NCI-H510A treated with DMSO at 0.1 percent for 48 hours (cell line): ENCODE measurements around the gene TRPV5.

Experiments
- DNase-seq: peaks from one replicate; lab custom pipeline; 2025; lab: John Stamatoyannopoulos, UW

TRPV5 gene

DNA sequence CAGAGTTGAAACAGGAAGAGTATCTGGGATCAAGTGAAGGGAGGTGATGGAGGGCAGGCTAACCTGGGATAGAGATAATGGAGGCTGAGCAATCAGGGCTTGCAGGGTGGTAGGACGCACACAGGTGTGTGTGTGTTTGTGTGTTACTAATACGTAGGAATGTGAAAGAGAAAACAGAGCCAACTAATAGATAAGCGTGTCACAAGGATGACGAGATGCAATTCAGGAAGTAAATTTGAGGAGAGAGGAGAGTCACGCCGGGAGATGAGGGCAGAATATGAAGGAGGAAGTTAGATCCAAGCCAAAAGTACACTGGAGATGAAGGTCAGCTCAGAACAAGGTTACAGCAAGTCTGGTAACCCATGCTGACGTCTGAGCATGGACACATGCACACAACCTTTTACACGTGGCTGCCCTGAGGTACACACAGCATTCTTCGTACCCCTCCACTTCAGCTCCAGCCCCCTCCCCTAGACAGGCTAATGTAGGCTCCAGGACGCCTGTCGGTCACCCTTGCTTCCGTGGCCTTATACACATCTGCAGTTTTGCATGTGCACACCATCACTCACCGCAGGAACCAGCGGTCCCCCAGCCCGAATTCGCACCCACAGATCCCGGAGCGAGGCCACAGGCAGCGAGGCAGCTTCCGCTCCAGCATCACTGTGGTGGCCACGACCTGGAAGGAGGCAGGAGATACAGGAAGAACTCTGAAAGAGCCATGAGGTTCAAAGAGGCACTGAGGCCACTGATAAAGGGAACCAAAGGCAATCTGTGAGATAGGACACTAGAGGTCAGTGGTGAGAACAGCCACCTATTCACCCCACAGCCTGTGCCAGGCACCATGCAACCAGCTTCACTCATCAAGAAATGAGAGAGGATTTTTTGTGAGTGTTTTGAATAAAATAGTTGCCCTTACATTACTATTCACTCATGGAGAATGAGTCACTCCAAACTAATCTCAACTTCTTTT, 24.3 kb downstream of the TRPV5 start:
- no peak for DNase-seq

DNA sequence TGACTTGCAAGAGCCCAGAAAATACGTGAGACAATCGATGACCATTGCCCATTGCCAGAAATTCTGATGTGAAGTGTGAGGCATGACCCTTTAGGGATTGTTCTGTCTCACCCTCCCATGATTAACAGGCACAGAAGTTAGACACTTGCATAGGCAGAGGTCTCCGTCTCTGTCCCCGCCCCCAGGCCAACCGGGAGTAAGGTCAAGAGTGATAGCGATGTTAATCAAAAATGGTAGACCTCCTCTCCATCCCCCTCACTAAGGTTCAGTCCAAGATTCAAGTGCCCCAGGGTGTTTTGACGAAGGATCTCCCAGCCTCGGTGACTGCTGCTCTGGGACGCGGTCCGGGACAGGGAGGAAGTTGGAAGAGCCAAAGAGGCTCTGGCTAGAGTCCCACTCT, 25.3 kb downstream of the TRPV5 start:
- DNase-seq, result no peak

DNA sequence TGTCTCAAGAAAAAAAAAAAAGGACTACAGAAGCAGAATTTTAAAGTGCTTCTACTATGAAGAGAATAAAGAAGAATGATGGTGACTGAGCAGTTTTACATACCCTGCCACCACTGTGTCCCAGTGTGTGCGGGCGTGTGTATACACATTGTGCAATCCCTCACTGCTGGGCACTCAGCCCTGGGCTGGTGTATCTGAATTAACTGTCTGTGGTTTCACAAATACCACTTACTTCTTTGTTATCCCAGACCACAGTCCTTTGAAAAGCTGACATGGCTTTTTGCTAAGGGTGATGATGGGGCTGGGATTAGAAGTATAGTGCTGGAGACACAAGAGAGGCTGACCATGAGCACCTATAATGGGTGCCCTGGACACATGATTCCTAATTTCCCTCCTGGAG, 26.9 kb downstream of the TRPV5 start:
- DNase-seq, result no peak

DNA sequence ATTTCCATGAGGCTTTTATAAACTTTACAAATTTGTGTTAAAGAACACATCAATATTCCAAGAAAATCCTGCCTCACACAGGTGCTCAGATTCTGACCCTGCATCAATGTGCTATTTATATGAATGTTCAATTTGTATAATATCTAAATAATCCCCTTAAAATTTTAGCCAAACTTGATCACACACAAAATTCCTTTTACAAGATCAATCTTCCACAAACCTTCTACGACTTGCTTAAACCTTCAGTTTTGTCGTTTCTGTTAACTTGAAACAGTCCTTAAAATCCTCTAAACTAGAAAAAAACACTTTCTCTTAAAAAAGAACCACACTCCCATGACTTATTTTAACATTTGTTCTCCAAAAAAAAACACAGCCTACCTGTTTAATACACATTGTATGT, 27.8 kb downstream of the TRPV5 start:
- no peak for DNase-seq

DNA sequence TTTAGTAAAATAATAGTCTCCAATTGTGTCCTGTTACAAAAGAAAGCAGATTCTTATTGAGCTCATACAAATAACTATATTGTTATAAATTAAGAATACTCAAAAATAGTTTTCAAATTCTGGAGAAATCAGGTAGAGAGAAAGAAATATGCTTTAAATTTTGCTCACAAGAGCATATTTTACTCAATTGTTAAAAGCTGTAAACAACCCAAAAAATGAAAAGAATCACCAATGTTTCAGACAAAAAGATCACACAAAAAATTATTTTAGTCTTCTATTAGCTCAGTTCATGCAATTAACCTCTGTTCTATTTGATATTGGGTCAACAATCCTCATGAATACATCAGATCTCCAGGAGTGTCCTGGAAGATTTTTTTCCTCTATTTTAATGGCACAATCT, 29.4 kb downstream of the TRPV5 start:
- no peak for DNase-seq

DNA sequence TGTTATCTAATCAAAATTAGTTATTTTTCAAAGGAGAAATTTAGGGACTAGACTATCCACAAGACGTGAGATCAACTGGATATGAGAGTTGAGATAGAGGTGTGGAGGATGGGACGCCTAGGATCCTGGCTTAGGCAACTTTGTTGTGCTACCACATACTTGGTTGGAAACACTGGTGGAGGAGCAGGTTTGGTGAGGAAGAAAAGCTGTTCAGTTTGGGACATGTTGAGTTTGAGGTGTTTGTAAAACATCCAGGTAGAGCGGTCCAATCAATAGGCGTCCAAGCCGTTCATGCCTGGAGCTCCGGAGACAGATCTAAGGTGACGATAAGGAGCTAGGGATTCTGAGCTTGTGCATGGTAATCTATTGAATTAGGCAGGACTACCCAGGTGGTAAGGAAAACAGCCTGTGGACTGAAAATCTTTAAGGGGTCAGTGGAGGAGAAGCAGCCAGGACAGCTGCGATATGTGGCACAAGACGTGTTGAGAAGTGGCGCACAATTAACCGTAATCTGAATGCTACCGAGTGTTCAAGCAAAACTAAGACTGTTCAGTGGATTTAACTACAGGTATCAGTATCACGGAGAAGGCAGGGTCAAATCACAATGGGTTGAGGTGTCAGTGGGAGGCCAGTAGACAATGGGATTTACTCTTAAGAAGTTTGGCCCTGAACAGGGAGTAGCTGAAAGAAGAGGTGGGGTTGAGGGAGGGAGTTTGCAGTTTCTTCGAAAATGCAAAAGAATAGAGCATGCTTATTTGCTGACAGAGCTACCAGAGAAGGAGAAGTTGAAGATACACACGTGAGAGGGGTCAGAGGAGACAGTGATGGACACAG, 31.9 kb downstream of the TRPV5 start:
- DNase-seq, result no peak

DNA sequence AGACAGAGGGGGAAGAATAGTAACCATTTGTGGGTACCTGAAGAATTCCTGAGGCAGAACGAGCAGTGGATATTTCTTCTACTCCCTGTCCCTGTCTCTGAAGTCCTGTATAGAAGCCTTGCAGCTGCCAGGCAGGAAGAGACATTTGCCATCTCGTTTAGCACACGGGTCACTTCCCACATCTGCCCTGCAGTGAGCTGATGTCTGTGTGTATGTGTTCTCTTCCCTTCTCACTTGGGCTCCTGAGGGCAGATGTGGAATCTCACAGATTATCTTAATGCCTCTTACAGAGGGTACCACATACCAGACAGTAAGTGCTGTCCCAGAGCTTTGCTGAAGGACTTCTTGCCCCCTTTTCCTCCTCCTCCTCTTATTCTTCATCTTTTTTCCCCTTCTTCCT, 33.9 kb downstream of the TRPV5 start:
- DNase-seq, result no peak

DNA sequence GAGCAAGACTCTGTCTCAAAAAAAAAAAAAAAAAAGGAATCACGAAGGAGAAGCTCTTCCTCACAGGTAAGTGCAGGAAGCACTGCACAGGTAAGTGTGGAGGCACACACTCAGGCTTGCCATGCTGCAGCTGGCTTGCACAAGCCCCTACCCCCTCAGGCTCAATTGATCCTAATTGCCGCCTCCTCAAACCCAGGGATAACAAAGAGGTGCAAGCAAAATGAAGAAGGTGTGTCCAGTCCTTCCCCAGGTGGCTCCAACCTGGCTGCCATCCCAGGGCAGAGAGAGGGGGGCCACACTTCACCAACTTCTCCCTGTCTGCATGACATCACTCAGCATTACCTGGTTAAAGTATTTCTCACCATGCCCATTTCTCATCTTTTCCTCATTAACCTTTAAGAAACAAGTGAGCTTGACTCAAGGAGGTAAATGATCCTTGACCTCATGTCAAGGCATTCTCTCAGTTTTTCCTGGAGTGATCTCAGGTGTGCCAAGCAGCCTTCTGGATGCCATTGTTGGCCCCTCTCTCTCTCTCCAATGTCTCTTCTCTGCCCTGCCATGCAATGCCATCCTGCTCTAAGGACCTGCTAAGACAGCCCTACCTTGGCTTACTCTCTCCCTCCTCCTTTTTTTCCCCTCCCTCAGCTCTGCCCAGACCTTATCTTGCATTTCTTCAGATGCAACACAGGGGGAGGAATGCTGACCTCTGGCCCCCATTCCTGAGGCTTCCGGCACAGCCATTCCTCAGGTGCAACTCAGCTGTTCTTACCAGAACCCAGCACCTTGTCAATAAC, 35.0 kb downstream of the TRPV5 start:
- no peak for DNase-seq

DNA sequence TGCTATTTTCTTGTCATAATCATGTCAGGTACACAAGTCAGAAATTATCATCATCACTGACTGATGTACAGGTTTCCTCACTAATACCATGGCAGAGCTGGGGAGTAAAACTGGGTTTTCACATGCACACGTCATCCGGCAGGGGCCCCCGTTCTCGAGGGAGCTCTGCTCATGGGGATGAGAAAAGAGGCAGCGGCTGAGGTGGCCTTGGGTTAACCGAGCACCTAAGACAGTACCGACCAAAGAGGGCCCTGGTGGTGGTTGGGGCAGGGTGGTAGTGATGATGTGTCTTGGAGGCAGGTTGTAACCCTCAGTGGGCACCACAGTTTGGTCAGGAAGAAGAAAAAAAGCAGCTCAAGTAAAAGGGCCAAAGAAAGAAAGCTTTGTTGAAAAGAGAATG, 35.9 kb downstream of the TRPV5 start:
- no peak for DNase-seq

DNA sequence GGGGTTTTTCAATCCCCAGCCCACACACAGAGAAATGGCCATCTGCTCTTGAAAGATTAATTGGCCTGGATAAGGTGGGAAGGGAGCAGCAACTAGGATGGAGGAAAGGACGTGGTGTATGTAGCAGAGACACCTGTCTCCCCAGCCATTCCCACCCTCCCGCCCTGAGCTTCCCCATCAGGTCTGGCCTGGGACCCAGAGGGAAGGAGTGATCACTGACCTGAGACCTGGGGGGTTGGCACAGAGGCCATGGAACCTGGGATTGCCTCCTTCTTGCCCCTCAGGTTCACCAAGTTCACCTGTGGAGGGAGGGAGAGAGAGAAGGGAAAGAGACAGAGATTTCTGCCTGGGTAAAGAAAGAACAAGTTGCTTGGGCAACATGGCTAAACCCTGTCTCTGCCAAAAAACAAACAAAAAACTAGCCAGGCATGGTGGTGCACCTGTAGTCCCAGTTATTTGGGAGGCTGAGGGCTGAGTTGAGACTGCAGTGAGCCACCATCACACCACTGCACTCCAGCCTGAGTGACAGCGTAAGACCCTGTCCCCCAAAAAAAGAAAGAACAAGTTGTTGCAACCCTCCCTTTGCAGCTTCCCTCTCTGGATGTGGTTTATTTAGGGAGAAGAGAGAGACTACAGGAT, 36.7 kb downstream of the TRPV5 start:
- DNase-seq, result no peak

DNA sequence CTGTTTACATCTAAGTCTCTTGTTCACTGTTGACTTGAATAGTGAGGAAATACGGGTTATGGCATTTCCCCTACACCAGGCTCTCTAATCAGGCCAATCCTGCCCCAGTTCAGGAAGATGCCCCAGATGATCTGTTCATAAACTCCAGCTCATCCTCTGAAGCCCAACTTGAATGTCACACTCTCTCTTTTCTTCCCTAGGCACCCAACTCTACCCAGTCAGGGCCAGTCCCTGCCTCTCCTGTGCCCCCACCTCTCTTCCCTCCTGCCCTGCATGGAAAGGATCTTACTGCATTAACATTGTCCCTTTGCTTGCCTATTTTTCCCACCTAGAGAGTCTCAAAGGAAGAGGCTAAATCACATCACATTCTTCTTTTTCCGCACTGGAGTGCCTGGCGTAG, 37.4 kb downstream of the TRPV5 start:
- DNase-seq, result no peak

DNA sequence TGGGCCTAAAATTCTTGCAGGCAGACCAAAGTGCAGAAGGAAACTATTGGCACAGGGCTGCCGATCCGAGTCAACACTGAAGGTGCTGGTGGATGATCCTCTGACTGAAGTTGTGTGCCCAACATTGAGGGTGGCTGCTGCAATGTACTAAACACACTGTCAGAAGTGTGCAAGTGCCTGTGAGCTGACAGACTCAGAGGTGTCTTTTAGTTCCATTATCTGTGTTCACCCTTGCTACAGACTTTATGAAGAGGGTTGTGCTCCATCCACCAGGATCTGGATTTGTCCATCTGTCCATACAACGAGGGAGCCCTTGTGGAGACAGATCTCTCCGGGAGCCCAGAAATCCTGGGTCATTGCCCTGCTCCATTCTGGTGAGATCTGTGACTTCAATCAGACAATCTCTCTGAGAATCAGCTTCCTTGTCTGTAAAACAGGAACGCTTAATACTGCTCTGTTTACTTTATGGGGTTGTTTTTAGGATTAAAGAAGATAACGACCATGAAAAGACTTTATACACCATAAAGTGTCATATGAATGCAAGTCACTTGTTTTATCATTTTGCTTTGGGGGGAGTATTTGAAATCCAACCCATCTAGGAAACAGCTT, 38.5 kb downstream of the TRPV5 start:
- DNase-seq, result no peak

DNA sequence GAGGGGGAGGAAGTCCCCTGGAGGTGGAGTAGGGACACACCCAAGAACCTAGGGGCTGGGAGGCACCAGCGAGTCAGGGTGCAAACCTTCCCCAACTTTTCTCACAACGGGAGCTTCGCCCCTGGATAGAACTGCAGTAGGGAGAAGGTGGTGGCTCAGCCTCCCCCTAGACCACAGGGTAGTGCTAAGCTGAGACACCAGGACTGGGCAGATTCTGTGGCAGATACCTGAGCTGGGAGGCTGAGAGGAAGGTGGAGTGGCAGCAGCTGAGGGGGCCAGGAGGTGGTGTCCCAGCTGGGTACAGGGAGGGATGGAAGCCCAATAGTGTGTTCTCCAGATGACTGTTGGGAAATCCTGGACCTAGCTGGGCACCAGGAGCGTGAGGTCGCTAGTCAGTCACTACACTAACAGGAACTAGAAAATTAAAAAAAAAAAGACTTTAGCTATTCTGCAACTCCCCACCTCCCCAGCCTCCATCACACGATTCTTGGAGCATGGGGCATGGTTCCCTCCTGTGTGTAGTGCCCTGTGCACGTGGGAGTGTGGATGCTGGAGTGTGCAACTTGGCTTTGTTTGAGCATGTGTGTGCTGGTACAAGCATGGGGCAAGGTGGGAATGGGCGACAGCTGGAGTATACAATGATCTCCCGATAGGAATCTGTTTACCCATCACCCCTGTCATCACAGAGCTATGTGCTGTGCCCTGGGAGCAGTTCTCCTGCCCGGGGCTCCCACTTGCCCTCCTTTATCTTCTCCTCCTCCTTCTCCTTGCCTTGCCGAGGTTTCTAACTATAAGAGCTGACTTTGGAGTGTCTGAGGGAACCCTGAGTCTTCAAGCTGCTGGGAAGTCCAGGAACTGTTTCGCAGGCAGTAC, 39.2 kb downstream of the TRPV5 start:
- no peak for DNase-seq

DNA sequence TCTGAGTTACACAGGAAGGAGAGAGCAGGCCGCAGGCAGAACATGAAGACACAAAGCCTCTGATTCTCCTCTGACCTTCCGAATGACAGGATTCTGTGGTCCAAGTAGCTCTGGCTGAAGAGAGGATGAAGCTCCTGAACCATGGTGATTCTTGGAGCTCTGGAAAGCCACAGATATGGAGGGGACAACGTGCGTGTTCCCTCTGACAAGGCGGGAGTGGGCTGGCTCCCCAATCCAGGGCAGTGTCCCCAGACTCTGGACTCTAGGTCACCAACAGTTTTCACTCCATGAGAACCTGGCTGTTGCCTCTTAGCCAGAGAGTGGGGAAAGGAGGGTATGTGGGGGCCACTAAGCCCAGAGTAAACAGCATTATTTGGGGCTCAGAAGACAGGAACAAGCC, 40.6 kb downstream of the TRPV5 start:
- no peak for DNase-seq

DNA sequence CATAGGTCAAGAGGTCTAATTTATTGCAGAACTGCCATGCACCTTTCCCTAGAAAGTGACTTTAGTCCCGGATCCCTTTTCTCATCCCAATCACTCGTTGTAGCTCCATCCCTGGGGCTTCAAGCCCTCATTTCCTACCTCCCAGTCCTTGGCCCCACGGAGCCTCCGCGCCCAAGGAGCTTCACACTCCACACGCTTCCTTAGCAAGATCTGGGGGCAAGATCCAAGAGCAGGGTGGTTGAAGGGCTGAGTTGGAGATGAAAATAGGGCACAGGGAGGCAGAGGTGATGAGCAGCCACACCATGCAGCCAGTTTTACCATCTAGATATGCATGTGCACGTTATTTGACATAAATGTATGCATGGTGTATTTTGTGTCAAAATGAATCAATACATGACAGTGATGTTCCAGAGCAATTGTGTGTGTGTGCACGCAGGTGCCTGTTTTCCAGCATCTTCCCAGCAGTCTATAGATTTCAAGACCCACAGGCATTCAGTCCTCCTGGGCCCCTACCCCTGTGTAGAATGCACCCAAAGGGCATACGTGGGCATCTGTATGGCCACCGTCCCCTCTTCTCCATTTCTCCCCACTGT, 42.0 kb downstream of the TRPV5 start:
- DNase-seq, result no peak

DNA sequence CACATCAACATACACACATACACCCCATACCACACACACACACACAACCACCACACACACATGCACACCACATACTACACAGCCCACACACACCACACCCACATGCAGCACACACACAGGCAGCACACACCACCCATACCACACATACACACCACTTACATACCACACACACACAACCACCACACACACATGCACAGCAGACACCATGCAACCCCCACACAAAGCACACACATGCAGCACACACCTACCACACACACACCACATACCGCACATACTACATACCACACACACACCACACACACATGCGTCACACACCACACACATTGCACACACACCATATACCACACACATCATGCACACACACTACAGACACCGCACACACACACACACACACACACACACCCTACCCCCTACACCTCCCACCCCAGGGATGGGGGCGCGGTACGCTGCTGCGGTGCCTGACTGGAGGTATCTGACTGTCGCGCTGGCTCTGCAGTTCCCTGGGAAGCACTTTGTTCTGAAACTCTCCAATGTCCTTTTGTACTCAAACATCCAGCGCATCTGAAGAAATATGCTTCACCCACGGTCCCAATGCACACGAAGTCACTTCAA, 42.6 kb downstream of the TRPV5 start:
- no peak for DNase-seq

DNA sequence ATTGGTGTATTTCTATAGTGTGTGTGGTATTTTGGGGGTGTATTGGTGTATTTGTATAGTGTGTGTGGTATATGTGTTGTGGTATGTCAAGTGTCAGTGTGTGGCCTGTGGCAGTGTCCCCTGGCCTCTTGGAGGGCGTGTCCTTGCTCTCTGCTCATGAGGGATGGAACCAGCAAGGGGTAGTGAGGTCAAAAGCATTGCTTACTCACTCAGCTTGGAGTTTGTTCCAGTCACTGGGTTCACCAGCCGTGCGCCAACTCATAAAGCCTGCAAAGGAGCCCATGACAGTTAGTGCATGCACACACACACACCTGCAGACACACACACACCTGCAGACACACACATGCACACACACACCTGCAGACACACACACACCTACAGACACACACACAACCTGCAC, 43.7 kb downstream of the TRPV5 start:
- DNase-seq, result no peak

DNA sequence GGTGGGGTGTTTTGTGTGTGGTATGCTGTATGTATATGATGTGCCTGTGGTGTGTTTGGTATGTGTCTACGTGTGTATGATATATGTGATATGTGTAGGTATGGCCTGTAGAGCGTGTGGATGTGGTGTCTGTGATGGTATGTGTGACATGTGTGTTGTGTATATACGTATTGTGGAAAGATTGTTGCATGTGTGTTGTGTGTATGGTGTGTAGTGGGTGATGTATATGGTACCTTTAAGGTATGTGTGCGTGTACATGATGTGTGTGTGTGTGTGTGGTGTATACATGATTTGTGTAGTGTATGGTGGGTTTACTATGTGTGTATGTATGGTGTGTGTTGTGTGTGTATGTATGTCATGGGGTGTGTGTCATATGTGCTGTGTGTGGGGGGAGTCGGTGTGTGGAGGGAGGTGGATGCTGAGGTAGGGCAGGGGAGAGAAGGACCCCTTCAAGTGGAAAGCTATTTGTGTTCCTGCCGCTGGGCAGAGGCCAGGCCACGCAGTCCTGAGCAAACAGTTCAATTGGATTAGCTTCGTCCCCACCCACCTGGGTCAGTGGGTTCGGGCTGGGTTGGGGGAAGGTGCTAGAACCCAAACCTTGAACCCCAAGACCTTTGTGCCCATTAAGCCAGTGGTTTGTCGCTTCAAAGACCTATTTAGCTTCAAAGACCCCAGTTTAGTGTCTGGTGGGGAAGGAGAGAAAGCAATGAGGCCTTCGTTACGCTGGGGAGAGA, 46.1 kb downstream of the TRPV5 start:
- no peak for DNase-seq

DNA sequence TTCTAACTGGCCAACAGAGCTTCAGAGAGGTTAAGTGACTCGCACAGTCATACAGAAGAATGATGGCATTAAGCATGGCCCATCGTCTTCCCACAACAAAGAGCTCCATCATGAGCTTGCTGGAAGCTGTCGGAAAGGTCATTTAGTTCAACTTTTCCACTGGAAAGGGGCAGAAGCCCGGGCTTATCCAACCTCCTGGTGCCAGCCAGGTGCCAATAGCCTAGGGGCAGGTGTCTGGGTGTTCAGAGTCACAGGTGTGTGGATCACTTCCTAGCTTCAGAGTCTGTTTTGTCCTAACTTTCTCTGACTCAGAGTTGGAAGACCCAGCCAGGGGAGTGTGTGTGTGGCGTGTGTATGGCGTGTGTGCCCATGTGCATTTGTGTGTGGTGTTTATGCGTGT, 46.7 kb downstream of the TRPV5 start:
- no peak for DNase-seq
